Raji (cell line): ENCODE data around the gene MAGEA9.

Source experiments
- POLR2A ChIP-seq: IDR thresholded peaks from 2 replicates; pipeline ENCODE4 v1.6.1; 2011; ENCODE audit warnings: low read depth, low read length, control low read depth; ENCODE audit not compliant: insufficient read depth

The MAGEA9 gene

DNA sequence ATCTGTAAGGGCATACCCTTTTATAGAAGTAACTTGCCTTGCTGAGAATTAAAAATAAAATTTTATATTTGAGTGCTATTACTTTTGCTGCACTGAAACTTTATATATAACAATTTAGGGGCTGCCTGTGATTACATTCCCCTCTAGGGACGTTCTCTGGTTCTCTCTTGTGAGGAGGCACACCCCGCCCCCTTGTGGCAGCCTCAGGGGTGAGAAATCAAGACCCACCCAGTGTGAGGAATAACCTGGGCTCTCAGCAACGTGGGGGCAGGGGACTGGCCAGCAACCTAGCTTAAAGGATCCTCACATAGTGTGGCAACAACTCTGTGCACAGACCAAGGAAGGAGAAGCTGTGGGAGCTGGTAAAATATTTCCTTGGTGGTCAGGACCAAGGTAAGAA lies 43.7 kb downstream of the MAGEA9 start:
- TF ChIP-seq POLR2A, result no peak

DNA sequence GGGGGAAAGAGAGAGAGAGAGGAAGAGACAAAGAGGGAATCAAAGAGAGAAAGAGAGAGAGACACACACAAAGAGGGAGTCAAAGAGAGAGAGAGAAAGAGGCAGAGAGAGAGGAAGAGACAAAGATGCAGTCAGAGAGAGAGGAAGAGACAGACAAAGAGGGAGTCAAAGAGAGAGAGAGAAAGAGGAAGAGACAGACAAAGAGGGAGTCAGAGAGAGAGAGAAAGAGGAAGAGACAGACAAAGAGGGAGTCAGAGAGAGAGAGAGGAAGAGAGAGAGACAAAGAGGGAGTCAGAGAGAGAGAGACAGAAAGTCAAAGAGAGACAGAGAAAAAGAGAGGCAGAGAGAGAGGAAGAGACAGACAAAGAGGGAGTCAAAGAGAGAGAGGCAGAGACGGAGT lies 45.5 kb downstream of the MAGEA9 start:
- no peak for TF ChIP-seq POLR2A

GRCh38 chrX:149829751-149830191 lies 48.0 kb downstream of the MAGEA9 start:
- no peak for TF ChIP-seq POLR2A

DNA sequence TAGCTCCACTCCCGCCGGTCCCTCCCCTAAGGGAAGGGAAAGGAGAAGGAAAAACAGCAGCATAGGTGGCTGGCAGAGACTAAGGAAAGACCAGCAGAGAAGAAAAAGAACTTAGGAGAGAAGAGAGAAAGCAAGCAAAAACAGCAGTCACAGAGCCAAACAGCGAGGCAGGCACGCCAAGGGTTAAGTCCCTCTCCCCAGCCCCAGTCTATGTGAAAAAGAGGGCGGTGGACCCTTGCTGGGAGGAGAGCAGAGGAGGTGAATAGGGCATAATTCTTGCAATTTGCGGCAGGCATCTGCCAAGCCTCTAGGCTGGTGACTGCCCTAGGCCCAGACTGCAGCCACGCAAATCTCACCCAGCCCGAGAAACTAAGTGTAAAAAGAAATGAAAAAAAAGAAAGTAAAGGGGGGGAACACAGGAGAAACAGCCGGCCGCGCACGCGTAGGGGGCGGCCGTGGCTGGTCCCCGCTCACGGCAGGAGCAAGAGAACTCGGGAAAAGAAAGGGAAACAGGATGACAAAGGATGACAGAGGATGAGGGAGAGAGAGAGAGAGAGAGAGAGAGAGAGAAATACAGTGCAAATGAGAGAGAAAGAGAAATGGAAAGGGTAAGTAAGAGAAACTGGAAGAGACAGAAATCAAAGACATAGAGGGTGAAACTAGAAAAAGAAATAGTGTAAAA lies 48.6 kb downstream of the MAGEA9 start:
- no peak for TF ChIP-seq POLR2A

- TF ChIP-seq POLR2A, result no peak
Observed at GRCh38 chrX:149831473-149831872, 49.7 kb downstream of the MAGEA9 start.

GRCh38 chrX:149837167-149837566 lies 55.4 kb downstream of the MAGEA9 start:
- TF ChIP-seq POLR2A, result no peak
